SU-DHL-6 (cell line): ENCODE data around the gene KLHL40.

Source experiments
- CTCF ChIP-seq: fragments of 200-600 bp; sonication (generic); IDR thresholded peaks from one replicate; pipeline ENCODE4 v1.5.1; 2017; ENCODE audit warnings: antibody characterized with exemption, mild to moderate bottlenecking, low read length, moderate library complexity; ENCODE audit not compliant: insufficient read depth, poor library complexity, severe bottlenecking
- EZH2phosphoT487 ChIP-seq: fragments of 200-600 bp; sonication (generic), shearing (Covaris generic); conservative IDR thresholded peaks from 2 replicates; pipeline ENCODE4 v1.6.1; 2018; ENCODE audit warnings: mild to moderate bottlenecking, antibody characterized with exemption, low read length, moderate library complexity, mixed read lengths

GRCh38 chr3:42680806-42681205, 4.5 kb upstream of the KLHL40 start:
- TF ChIP-seq CTCF (no peak), EZH2phosphoT487 (no peak)
